Hepatocyte (in vitro differentiated cells): Measurements from ENCODE around the gene ALG14. TPM values are rescaled to one million over a fixed set of nuclear protein-coding genes. Genes with fewer than 3 reads are reported as not detected.
"Not testable (repeated sequence)": the region's sequence is repeated elsewhere in the genome, so short reads cannot be mapped to it uniquely, and the experiment has no call there.

ENCODE experiments used
- DNase-seq: peaks from one replicate; pipeline ENCODE4 v3.0.0-alpha.2; 2016; ENCODE audit warnings: low spot score
- H2AFZ ChIP-seq: fragments of 200-600 bp; sonication (generic); 2 replicates; pipeline ENCODE4 v1.6.0; 2016; ENCODE audit warnings: antibody characterized with exemption, mild to moderate bottlenecking
- H3K27ac ChIP-seq: fragments of 200-600 bp; sonication (generic); 2 replicates; pipeline ENCODE4 v1.5.1; 2016; ENCODE audit warnings: mild to moderate bottlenecking
- H3K27me3 ChIP-seq: fragments of 200-600 bp; sonication (generic); 2 replicates; pipeline ENCODE4 v1.6.1; 2016
- H3K36me3 ChIP-seq: fragments of 200-600 bp; sonication (generic); replicated peaks from 2 replicates; pipeline ENCODE4 v1.5.1; 2016; ENCODE audit warnings: low read depth; ENCODE audit not compliant: insufficient read depth
- H3K4me1 ChIP-seq: fragments of 200-600 bp; sonication (generic); 2 replicates; pipeline ENCODE4 v1.5.1; 2016; ENCODE audit warnings: mild to moderate bottlenecking, moderate library complexity; ENCODE audit not compliant: insufficient read depth
- H3K4me2 ChIP-seq: fragments of 200-600 bp; sonication (generic); 2 replicates; pipeline ENCODE4 v1.6.0; 2016
- H3K4me3 ChIP-seq: fragments of 200-600 bp; sonication (generic); 2 replicates; pipeline ENCODE4 v1.5.1; 2016; ENCODE audit warnings: mild to moderate bottlenecking
- H3K79me2 ChIP-seq: fragments of 200-600 bp; sonication (generic); 2 replicates; pipeline ENCODE4 v1.6.0; 2017; ENCODE audit warnings: mild to moderate bottlenecking
- H3K9me2 ChIP-seq: fragments of 200-600 bp; sonication (generic); replicated peaks from 2 replicates; pipeline ENCODE4 v1.6.0; 2017; ENCODE audit warnings: mild to moderate bottlenecking; ENCODE audit not compliant: insufficient read depth
- H3K9me3 ChIP-seq: fragments of 200-600 bp; sonication (generic); 2 replicates; pipeline ENCODE4 v1.5.1; 2016; ENCODE audit warnings: low read depth, mild to moderate bottlenecking
- H4K20me1 ChIP-seq: fragments of 200-600 bp; sonication (generic); 2 replicates; pipeline ENCODE4 v1.6.0; 2016; ENCODE audit warnings: mild to moderate bottlenecking; ENCODE audit not compliant: insufficient read depth, poor library complexity, severe bottlenecking
- CTCF ChIP-seq: fragments of 200-600 bp; sonication (generic); IDR thresholded peaks from 2 replicates; pipeline ENCODE4 v1.5.1; 2016; ENCODE audit warnings: antibody characterized with exemption, mild to moderate bottlenecking; ENCODE audit not compliant: poor library complexity
- EZH2 ChIP-seq: fragments of 200-600 bp; sonication (generic); IDR thresholded peaks from 2 replicates; pipeline ENCODE4 v1.6.1; 2016; ENCODE audit warnings: antibody characterized with exemption, mild to moderate bottlenecking, borderline replicate concordance
- EZH2phosphoT487 ChIP-seq: fragments of 200-600 bp; sonication (generic); IDR thresholded peaks from one replicate; pipeline ENCODE4 v1.6.1; 2018; ENCODE audit warnings: antibody characterized with exemption, mild to moderate bottlenecking, low read depth, moderate library complexity; ENCODE audit not compliant: unreplicated experiment, severe bottlenecking
- WGBS: methylation state at CpG from one replicate; pipeline ENCODE4 v1.1.6; 2016; ENCODE audit warnings: low lambda C conversion rate; ENCODE audit errors: missing lambda C conversion rate; 5-methylcytosine and 5-hydroxymethylcytosine counted together
- polyA plus RNA-seq: library from polyadenylated mRNA; unstranded; fragments of >200 nt; fragmentation: Nextera tagmentation; extraction: Ambion mirVana; gene quantifications from 2 replicates; pipeline ENCODE4 v1.2.1, GENCODE V29; 2016
- total RNA-seq: library from RNA; depleted of rRNA; stranded (reverse); fragments of >200 nt; gene quantifications from 2 replicates; pipeline ENCODE4 v1.2.3, GENCODE V29; 2014

The ALG14 gene
- total and polyA plus RNA-seq, 2 experiments from 2014 or later: 2.5 to 22.5 TPM

- Histone ChIP-seq H3K27me3 (no peaks in the 10 kb centered on the region), H3K36me3 (no peaks in the 10 kb centered on the region), H3K9me3 (no peaks in the 10 kb centered on the region), H2AFZ (no peak overlapping the region), H3K9me2 (no peaks in the 10 kb centered on the region), H3K79me2 (peaks cover 3% of the 10 kb centered on the region), H3K4me1 (no peaks in the 10 kb centered on the region), H3K27ac (no peak overlapping the region), H4K20me1 (no peaks in the 10 kb centered on the region), H3K4me3 (no peak overlapping the region), H3K4me2 (no peak overlapping the region)
- TF ChIP-seq EZH2phosphoT487 (no peak), EZH2 (no peak), CTCF (no peak)
- WGBS: 98% methylated on average over 6 of the region's 6 CpGs
- no peak for DNase-seq
Observed at GRCh38 chr1:95057351-95057750, 15.4 kb downstream of the ALG14 start.

GRCh38 chr1:95049935-95050334, 22.8 kb downstream of the ALG14 start:
- H3K27me3 ChIP-seq: no peaks in the 10 kb centered on the region
- no peaks in the 10 kb centered on the region for H3K9me3 ChIP-seq
- H3K36me3 ChIP-seq: no peaks in the 10 kb centered on the region
- no peak overlapping the region for H3K4me3 ChIP-seq
- no peaks in the 10 kb centered on the region for H4K20me1 ChIP-seq
- H3K4me2 ChIP-seq: no peak overlapping the region
- H3K27ac ChIP-seq: no peak overlapping the region
- peaks cover 4% of the 10 kb centered on the region for H3K79me2 ChIP-seq
- DNase-seq: no peak
- no peak overlapping the region for H2AFZ ChIP-seq
- H3K4me1 ChIP-seq: no peaks in the 10 kb centered on the region
- WGBS: 90% methylated on average over 5 of the region's 5 CpGs
- TF ChIP-seq CTCF (no peak), EZH2phosphoT487 (no peak), EZH2 (no peak)
- no peaks in the 10 kb centered on the region for H3K9me2 ChIP-seq

- whole genome bisulfite sequencing: 78% methylated on average over 3 of the region's 3 CpGs
- H3K4me3 ChIP-seq: no peak overlapping the region
- H3K27ac ChIP-seq: no peak overlapping the region
Observed at GRCh38 chr1:95048317-95048716, 24.4 kb downstream of the ALG14 start.

GRCh38 chr1:95047624-95048023, 25.1 kb downstream of the ALG14 start:
- not testable (repeated sequence) for H3K4me3 ChIP-seq, H3K79me2 ChIP-seq, H3K4me2 ChIP-seq, H3K9me2 ChIP-seq, H2AFZ ChIP-seq, H3K36me3 ChIP-seq, H3K27ac ChIP-seq, H3K9me3 ChIP-seq, H4K20me1 ChIP-seq, H3K4me1 ChIP-seq, DNase-seq, H3K27me3 ChIP-seq
- WGBS: 95% methylated on average over 3 of the region's 3 CpGs

More at GRCh38 chr1:95048317-95048716, 24.4 kb downstream of the ALG14 start:
- H3K79me2 ChIP-seq: peaks cover 4% of the 10 kb centered on the region
- H3K9me2 ChIP-seq: no peaks in the 10 kb centered on the region
- H3K27me3 ChIP-seq: no peaks in the 10 kb centered on the region
- H3K4me1 ChIP-seq: no peaks in the 10 kb centered on the region
- H2AFZ ChIP-seq: no peak overlapping the region
- H3K36me3 ChIP-seq: no peaks in the 10 kb centered on the region
- H3K4me2 ChIP-seq: no peak overlapping the region
- H4K20me1 ChIP-seq: no peaks in the 10 kb centered on the region
- TF ChIP-seq EZH2 (no peak), EZH2phosphoT487 (no peak), CTCF (no peak)
- no peak for DNase-seq
- no peaks in the 10 kb centered on the region for H3K9me3 ChIP-seq
